ENCODE measurements around the gene GPC3. TPM values are rescaled to one million over a fixed set of nuclear protein-coding genes. Genes with fewer than 3 reads are reported as not detected.
A peak's percentile ranks its signal among the peaks of the same experiment; 100 is the strongest.

GPC3 gene
- total RNA-seq, 1 donor from 2014 or later = 30.4 TPM

- H3K4me3 Mint-ChIP-seq = no peak overlapping the region
- no peaks in the 10 kb centered on the region for H3K27me3 Mint-ChIP-seq (ENCODE audit: low read depth)
- DNase-seq (ENCODE audit: low read depth, low spot score) = no peak
- H3K9me3 Mint-ChIP-seq = no peaks in the 10 kb centered on the region
- H3K27ac Mint-ChIP-seq (ENCODE audit: unreplicated experiment) = no peak overlapping the region
- no peak for TF ChIP-seq CTCF (conservative IDR thresholded peaks at IDR 0.05)
- H3K4me1 Mint-ChIP-seq = peaks cover 8% of the 10 kb centered on the region
- no peaks in the 10 kb centered on the region for H3K36me3 Mint-ChIP-seq (ENCODE audit: low read depth)
These were observed 450.3 kb downstream of the GPC3 start for GRCh38 chrX:133535066-133535465.

DNA sequence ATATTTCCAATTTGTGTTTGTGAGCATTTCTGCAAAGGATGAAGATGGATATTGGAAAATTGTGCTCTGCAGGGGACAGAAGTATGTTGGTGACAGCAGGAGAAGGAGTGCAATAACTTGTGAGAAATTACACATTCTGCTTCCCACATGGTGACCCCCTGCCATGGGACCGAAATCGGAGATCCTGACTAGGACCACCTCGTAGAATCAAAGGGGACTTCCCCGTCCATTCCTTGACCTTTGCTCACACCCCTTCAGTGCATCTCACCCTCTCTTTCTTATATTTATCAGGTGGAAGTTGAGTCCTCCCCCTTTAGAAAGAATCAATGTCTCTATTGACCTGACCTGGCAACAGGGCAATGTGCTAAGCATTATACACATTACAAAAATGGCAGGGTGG, 451.2 kb downstream of the GPC3 start:
- H3K9me3 Mint-ChIP-seq = no peaks in the 10 kb centered on the region
- no peak overlapping the region for H3K27ac Mint-ChIP-seq (ENCODE audit: unreplicated experiment)
- no peak for TF ChIP-seq CTCF (conservative IDR thresholded peaks at IDR 0.05)
- H3K4me3 Mint-ChIP-seq = no peak overlapping the region
- DNase-seq (ENCODE audit: low read depth, low spot score) = no peak
- H3K27me3 Mint-ChIP-seq (ENCODE audit: low read depth) = no peaks in the 10 kb centered on the region
- H3K36me3 Mint-ChIP-seq (ENCODE audit: low read depth) = no peaks in the 10 kb centered on the region
- H3K4me1 Mint-ChIP-seq = peaks cover 8% of the 10 kb centered on the region

- no peaks in the 10 kb centered on the region for H3K36me3 Mint-ChIP-seq (ENCODE audit: low read depth)
- no peak for TF ChIP-seq CTCF (conservative IDR thresholded peaks at IDR 0.05)
- H3K4me1 Mint-ChIP-seq = peaks cover 5% of the 10 kb centered on the region
These were observed 452.1 kb downstream of the GPC3 start for GRCh38 chrX:133533249-133533648.

DNA sequence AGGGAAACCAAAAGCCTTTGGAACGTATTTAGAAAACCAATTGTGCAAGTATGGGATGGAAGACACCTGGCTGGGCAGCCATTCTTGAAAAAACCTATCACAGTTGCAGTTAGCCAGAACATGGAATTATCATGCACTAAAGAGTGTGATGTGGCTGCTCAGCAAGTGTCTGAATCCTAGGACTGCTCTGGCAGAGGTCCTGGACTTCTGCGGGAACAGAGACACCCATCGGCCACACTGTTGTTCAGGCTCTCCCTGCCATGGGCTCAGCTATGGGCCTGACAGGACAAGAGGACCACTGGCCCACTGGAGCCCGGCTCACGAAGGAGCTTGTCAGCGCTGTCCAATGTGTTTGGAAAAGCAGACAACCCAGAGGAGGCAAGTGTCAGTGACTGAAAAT, 454.4 kb downstream of the GPC3 start:
- Mint-ChIP-seq H3K9me3 (no peaks in the 10 kb centered on the region), H3K4me1 (peaks cover 8% of the 10 kb centered on the region), H3K27me3 (ENCODE audit: low read depth) (no peaks in the 10 kb centered on the region), H3K27ac (ENCODE audit: unreplicated experiment) (peak overlapping the region; percentile 61), H3K4me3 (no peak overlapping the region), H3K36me3 (ENCODE audit: low read depth) (no peaks in the 10 kb centered on the region)
- no peak for TF ChIP-seq CTCF (conservative IDR thresholded peaks at IDR 0.05)
- no peak for DNase-seq (ENCODE audit: low read depth, low spot score)

More at GRCh38 chrX:133533249-133533648, 452.1 kb downstream of the GPC3 start:
- no peaks in the 10 kb centered on the region for H3K27me3 Mint-ChIP-seq (ENCODE audit: low read depth)
- no peaks in the 10 kb centered on the region for H3K9me3 Mint-ChIP-seq
- H3K4me3 Mint-ChIP-seq = no peak overlapping the region
- DNase-seq (ENCODE audit: low read depth, low spot score) = no peak
- H3K27ac Mint-ChIP-seq (ENCODE audit: unreplicated experiment) = no peak overlapping the region

DNA sequence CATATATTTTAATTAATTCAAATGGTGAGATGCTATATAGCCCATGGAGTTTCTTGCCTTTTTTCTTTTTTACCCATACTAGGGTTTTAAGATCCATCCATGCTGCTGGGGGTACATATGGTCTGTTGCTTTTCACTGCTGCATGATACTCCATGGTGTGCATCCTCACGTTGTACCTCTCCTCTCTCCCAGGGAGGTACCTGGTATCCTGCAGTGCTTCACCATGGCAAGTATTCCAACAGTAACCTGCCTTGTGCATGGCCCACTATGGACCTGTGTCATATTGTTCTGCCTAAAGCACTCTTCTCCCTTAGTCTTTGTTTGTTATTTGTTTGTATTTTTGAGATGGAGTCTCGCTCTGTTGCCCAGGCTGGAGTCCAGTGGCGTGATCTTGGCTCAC, 455.8 kb downstream of the GPC3 start:
- H3K27me3 Mint-ChIP-seq (ENCODE audit: low read depth) = no peaks in the 10 kb centered on the region
- no peak for DNase-seq (ENCODE audit: low read depth, low spot score)
- H3K36me3 Mint-ChIP-seq (ENCODE audit: low read depth) = no peaks in the 10 kb centered on the region
- no peak for TF ChIP-seq CTCF (conservative IDR thresholded peaks at IDR 0.05)
- H3K4me1 Mint-ChIP-seq = peaks cover 8% of the 10 kb centered on the region
- no peak overlapping the region for H3K4me3 Mint-ChIP-seq
- no peaks in the 10 kb centered on the region for H3K9me3 Mint-ChIP-seq
- H3K27ac Mint-ChIP-seq (ENCODE audit: unreplicated experiment) = no peak overlapping the region

GRCh38 chrX:133527825-133528224, 457.6 kb downstream of the GPC3 start:
- TF ChIP-seq CTCF (conservative IDR thresholded peaks at IDR 0.05) = no peak
- no peaks in the 10 kb centered on the region for H3K27me3 Mint-ChIP-seq (ENCODE audit: low read depth)
- DNase-seq (ENCODE audit: low read depth, low spot score) = no peak
- H3K27ac Mint-ChIP-seq (ENCODE audit: unreplicated experiment) = no peak overlapping the region
- no peaks in the 10 kb centered on the region for H3K36me3 Mint-ChIP-seq (ENCODE audit: low read depth)
- peaks cover 8% of the 10 kb centered on the region for H3K4me1 Mint-ChIP-seq
- no peak overlapping the region for H3K4me3 Mint-ChIP-seq
- H3K9me3 Mint-ChIP-seq = no peaks in the 10 kb centered on the region
